GM12878 (cell line): ENCODE data around the gene PCBD2. TPM values are rescaled to one million over a fixed set of nuclear protein-coding genes. Genes with fewer than 3 reads are reported as not detected.

Experiments used
- ATAC-seq: fragments of 200-7000 bp; cut with Tn5 transposase; 3 replicates; pipeline ENCODE4 v1.9.1; 2020; ENCODE audit warnings: mild to moderate bottlenecking, moderate library complexity
- BruUV-seq: library from RNA; stranded (reverse); fragments of 400-500 nt; replicated peaks from 2 replicates; lab custom pipeline; 2021; lab: Mats Ljungman, UMichigan
- CTCF ChIA-PET: fragments of 300-600 bp; sonication (Branson Sonifier 250); formaldehyde crosslinking; extraction: SDS; loops from one replicate; lab custom pipeline; 2021; ENCODE audit warnings: inconsistent platforms; lab: Yijun Ruan, JAX
- POLR2A ChIA-PET: fragments of 350-600 bp; formaldehyde crosslinking; extraction: SDS; loops from one replicate; lab custom pipeline; 2021; ENCODE audit warnings: inconsistent platforms; lab: Charles Lee
- RAD21 ChIA-PET: fragments of 300-600 bp; sonication (Branson Sonifier 250); formaldehyde crosslinking; loops from one replicate; lab custom pipeline; 2023; ENCODE audit warnings: antibody characterized with exemption; ENCODE audit not compliant: unreplicated experiment; lab: Charles Lee
- SMC1A ChIA-PET: fragments of 300-600 bp; sonication (Branson Sonifier 250); formaldehyde crosslinking; loops from one replicate; lab custom pipeline; 2023; ENCODE audit not compliant: unreplicated experiment, uncharacterized antibody; lab: Charles Lee
- DNase-seq: peaks from one replicate; pipeline ENCODE4 v3.0.0-alpha.2; 2011; ENCODE audit warnings: low read depth, low spot score
- FAIRE-seq: peaks from 3 replicates; lab custom pipeline; 2011; peaks lifted over from hg19 to GRCh38; lab: Jason Lieb, UNC
- H2AFZ ChIP-seq: 2 replicates; pipeline ENCODE4 v1.6.0; 2011; ENCODE audit warnings: low read depth, low read length, control low read depth; ENCODE audit not compliant: control insufficient read depth
- H3K27ac ChIP-seq: 2 replicates; pipeline ENCODE4 v1.5.1; 2011; ENCODE audit warnings: control low read depth; ENCODE audit not compliant: control insufficient read depth, insufficient read depth
- H3K27me3 ChIP-seq, 2 experiments: replicated peaks in 1 of 2; 2 replicates each; pipeline versions ENCODE4 v1.6.0 to v1.6.1; 2011; ENCODE audit warnings: low read length in 1 of 2; ENCODE audit not compliant: control insufficient read depth in 2 of 2, insufficient read depth in 2 of 2
- H3K36me3 ChIP-seq, 2 experiments: 2 replicates each; pipeline ENCODE4 v1.5.1; 2011; ENCODE audit warnings: low read length in 1 of 2; ENCODE audit not compliant: control insufficient read depth in 2 of 2, insufficient read depth in 2 of 2
- H3K4me1 ChIP-seq: 2 replicates; pipeline ENCODE4 v1.6.1; 2011; ENCODE audit warnings: mild to moderate bottlenecking, low read length, moderate library complexity, mixed read lengths; ENCODE audit not compliant: control insufficient read depth, insufficient read depth
- H3K4me2 ChIP-seq: 2 replicates; pipeline ENCODE4 v1.6.0; 2011; ENCODE audit warnings: control low read depth; ENCODE audit not compliant: control insufficient read depth, insufficient read depth
- H3K4me3 ChIP-seq: fragments of 200-600 bp; sonication (generic); 2 replicates; pipeline ENCODE4 v1.5.1; 2016
- H3K79me2 ChIP-seq: 2 replicates; pipeline ENCODE4 v1.6.0; 2011; ENCODE audit warnings: low read length; ENCODE audit not compliant: control insufficient read depth, insufficient read depth
- H3K9ac ChIP-seq: 2 replicates; pipeline ENCODE4 v1.8.0; 2011; ENCODE audit warnings: low read length, control low read depth, mixed read lengths; ENCODE audit not compliant: control insufficient read depth, insufficient read depth
- H3K9me3 ChIP-seq: replicated peaks from 3 replicates; pipeline ENCODE4 v1.5.1; 2011; ENCODE audit warnings: mild to moderate bottlenecking, low read length; ENCODE audit not compliant: control insufficient read depth, insufficient read depth
- H4K20me1 ChIP-seq: 2 replicates; pipeline ENCODE4 v1.6.0; 2011; ENCODE audit not compliant: control insufficient read depth, insufficient read depth
- CHD4 ChIP-seq: fragments of 200-600 bp; sonication (generic); IDR thresholded peaks from 2 replicates; pipeline ENCODE4 v1.6.1; 2016; ENCODE audit warnings: mild to moderate bottlenecking
- ESRRA ChIP-seq: IDR thresholded peaks from 2 replicates; pipeline ENCODE4 v1.6.1; 2012; ENCODE audit warnings: mild to moderate bottlenecking, low read length, improper control_type of control experiment
- FOXM1 ChIP-seq: IDR thresholded peaks from 2 replicates; pipeline ENCODE4 v1.6.1; 2012; ENCODE audit warnings: low read depth, mild to moderate bottlenecking, inconsistent platforms, low read length, moderate library complexity
- KAT2A ChIP-seq: conservative IDR thresholded peaks from 2 replicates; pipeline ENCODE4 v1.6.1; 2011; ENCODE audit warnings: low read depth, low read length; ENCODE audit not compliant: control insufficient read depth
- MTA2 ChIP-seq: fragments of 450-650 bp; IDR thresholded peaks from 2 replicates; pipeline ENCODE4 v1.6.1; 2016; ENCODE audit warnings: low read depth, mild to moderate bottlenecking, moderate library complexity
- MTA3 ChIP-seq: IDR thresholded peaks from 2 replicates; pipeline ENCODE4 v1.6.1; 2012; ENCODE audit warnings: low read length, inconsistent platforms, borderline replicate concordance
- RUNX3 ChIP-seq: IDR thresholded peaks from 2 replicates; pipeline ENCODE4 v1.6.1; 2012; ENCODE audit warnings: low read length, inconsistent platforms
- SIX5 ChIP-seq: IDR thresholded peaks from 2 replicates; pipeline ENCODE4 v1.6.1; 2011; ENCODE audit warnings: mild to moderate bottlenecking, low read depth, low read length, moderate library complexity; ENCODE audit not compliant: severe bottlenecking
- SMARCA5 ChIP-seq: fragments of 450-650 bp; IDR thresholded peaks from 2 replicates; pipeline ENCODE4 v1.6.1; 2017; ENCODE audit warnings: mild to moderate bottlenecking
- SMC3 ChIP-seq: IDR thresholded peaks from 2 replicates; pipeline ENCODE4 v1.6.1; 2011; ENCODE audit warnings: low read length, improper control_type of control experiment, borderline replicate concordance
- SP1 ChIP-seq: IDR thresholded peaks from one replicate; pipeline ENCODE4 v1.6.1; 2011; ENCODE audit warnings: low read depth, low read length
- SUZ12 ChIP-seq: fragments of 200-600 bp; sonication (generic); IDR thresholded peaks from one replicate; pipeline ENCODE4 v1.6.1; 2018; ENCODE audit warnings: antibody characterized with exemption, mild to moderate bottlenecking; ENCODE audit not compliant: unreplicated experiment
- TCF3 ChIP-seq: IDR thresholded peaks from 2 replicates; pipeline ENCODE4 v1.6.1; 2012; ENCODE audit warnings: low read depth, mild to moderate bottlenecking, low read length, borderline replicate concordance; ENCODE audit not compliant: insufficient read depth
- ZNF274 ChIP-seq: IDR thresholded peaks from one replicate; pipeline ENCODE4 v1.8.0; 2011; ENCODE audit not compliant: insufficient read length, insufficient read depth
- ZZZ3 ChIP-seq: IDR thresholded peaks from 2 replicates; pipeline ENCODE4 v1.6.1; 2011; ENCODE audit warnings: low read depth; ENCODE audit not compliant: control insufficient read depth, insufficient read length
- WGBS: methylation state at CpG from one replicate; pipeline ENCODE4 v1.1.6; 2016; ENCODE audit warnings: low lambda C conversion rate; ENCODE audit not compliant: insufficient replicate concordance, insufficient coverage; ENCODE audit errors: missing lambda C conversion rate; 5-methylcytosine and 5-hydroxymethylcytosine counted together
- in situ Hi-C: fragments of 300-500 bp; cut with MboI; formaldehyde crosslinking; loops from 9 replicates; pipeline ENCODE4 v1.14.3; 2018; ENCODE audit warnings: mixed read lengths
- intact Hi-C: fragments of 100-400 bp; cut with micrococcal nuclease; formaldehyde crosslinking; loops from one replicate; pipeline ENCODE4 v1.14.2; 2022; ENCODE audit not compliant: unreplicated experiment
- polyA plus RNA-seq, 11 experiments: library from polyadenylated mRNA; depleted of rRNA in 4 of 11; unstranded in 6 of 11; stranded (reverse) in 5 of 11; fragments of >200 nt; fragmentation: Nextera tagmentation in 4 of 11; fragmentation: Illumina TruSeq in 1 of 11; extraction: Ambion mirVana in 4 of 11; extraction: Trizol in 1 of 11; gene quantifications; 1 replicate in 1 of 11; 2 replicates in 10 of 11; pipeline versions ENCODE4 v1.2.1 to v1.2.3, GENCODE V29; 2011 to 2016; ENCODE audit warnings: inconsistent platforms in 2 of 11, missing spikeins in 2 of 11, low read depth in 1 of 11
- total RNA-seq, 4 experiments: library from RNA; depleted of rRNA in 3 of 4; stranded (reverse); fragments of >200 nt in 3 of 4; fragmentation: Illumina TruSeq in 1 of 4; extraction: Trizol in 1 of 4; gene quantifications; 2 replicates each; pipeline versions ENCODE4 v1.2.1 to v1.2.3, GENCODE V29; 2013 to 2021
- TF ChIP-seq, protein P1 (sequence below): IDR thresholded peaks from 2 replicates; pipeline ENCODE4 v1.6.1; 2011; ENCODE audit warnings: low read depth, low read length, improper control_type of control experiment, borderline replicate concordance

The PCBD2 gene
- total and polyA plus RNA-seq, 10 of the 15 experiments (the other 5 are each of a cell fraction or from before 2014, with no cell fraction given) = 5.4 to 13.6 (median 6.7) TPM

DNA sequence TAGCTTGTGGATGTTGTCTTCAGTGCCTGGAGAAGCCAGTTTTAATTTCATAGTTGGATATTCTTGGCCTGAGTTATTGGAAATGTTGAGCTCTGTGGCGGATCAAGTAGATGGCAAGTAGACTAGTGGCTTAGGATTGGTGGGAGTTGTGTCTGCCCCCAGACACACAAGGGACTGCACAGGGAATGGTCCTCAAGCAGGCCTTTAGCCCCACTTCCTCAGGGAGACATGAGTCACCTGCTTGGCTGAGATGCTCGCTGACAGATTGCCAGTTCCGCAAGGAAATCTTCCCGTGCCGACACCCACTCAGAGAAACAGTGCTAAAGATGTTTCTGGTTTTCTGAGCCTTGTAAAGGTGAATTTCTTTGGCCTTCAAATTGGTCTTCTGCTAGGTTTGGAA lies 44.0 kb downstream of the PCBD2 start:
- H3K9ac ChIP-seq = no peak overlapping the region
- 94% methylated on average over 5 of the region's 5 CpGs for WGBS
- ATAC-seq = no peak
- no peaks in the 10 kb centered on the region for H3K79me2 ChIP-seq
- H2AFZ ChIP-seq = no peak overlapping the region
- no peak overlapping the region for H3K4me2 ChIP-seq
- no peaks in the 10 kb centered on the region for H3K4me1 ChIP-seq
- TF ChIP-seq KAT2A (no peak), CHD4 (no peak)
- no peaks in the 10 kb centered on the region for H4K20me1 ChIP-seq
- intact Hi-C loops = no loop called here
- in situ Hi-C loops = no loop called here
- RAD21 ChIA-PET = no interaction called here
- no peak overlapping the region for H3K27ac ChIP-seq
- H3K27me3 ChIP-seq = no peaks in the 10 kb centered on the region
- CTCF ChIA-PET = no interaction called here
- POLR2A ChIA-PET = interaction anchor here (0.6 kb wide), 1 partner anchor 20 kb away, joined by 5 read pairs; no protein-coding TSS in a partner anchor
- BruUV-seq = no TSS peak
- no peak overlapping the region for H3K4me3 ChIP-seq
- H3K36me3 ChIP-seq = no peaks in the 10 kb centered on the region
- SMC1A ChIA-PET = interaction anchor here (1.0 kb wide), 1 partner anchor 231 kb away, joined by 3 read pairs; no protein-coding TSS in a partner anchor
- no peak for DNase-seq
- H3K9me3 ChIP-seq = no peaks in the 10 kb centered on the region
- FAIRE-seq = no peak

DNA sequence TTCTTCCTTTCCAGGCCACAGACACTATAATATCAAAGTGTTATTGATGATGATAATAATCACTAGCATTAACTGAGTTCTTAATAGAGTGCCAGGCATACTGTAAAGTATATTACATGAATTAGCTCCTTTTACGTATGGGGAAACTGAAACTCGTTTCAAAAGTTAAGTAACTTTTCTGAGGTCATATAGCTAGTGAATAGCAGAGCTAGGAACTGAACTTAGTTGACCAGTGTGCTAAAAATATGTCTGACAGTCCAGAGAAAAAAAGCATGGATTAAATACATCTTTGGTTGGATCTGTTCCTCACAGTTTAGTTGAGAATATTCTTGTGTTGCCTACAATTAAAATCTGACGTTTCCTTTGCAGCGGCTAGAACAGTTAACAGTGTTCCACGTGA lies 44.4 kb downstream of the PCBD2 start:
- Histone ChIP-seq H3K36me3 (no peaks in the 10 kb centered on the region), H3K4me2 (no peak overlapping the region), H3K4me1 (no peaks in the 10 kb centered on the region), H3K9me3 (no peaks in the 10 kb centered on the region), H3K27me3 (no peaks in the 10 kb centered on the region), H3K79me2 (no peaks in the 10 kb centered on the region), H3K4me3 (no peak overlapping the region), H3K27ac (no peak overlapping the region), H4K20me1 (no peaks in the 10 kb centered on the region), H2AFZ (no peak overlapping the region), H3K9ac (no peak overlapping the region)
- TF ChIP-seq FOXM1 = no peak
- TF ChIP-seq MTA3 = no peak
- TF ChIP-seq SMARCA5 = no peak
- TF ChIP-seq TCF3 = no peak
- TF ChIP-seq ZNF274 = no peak
- no peak for TF ChIP-seq ZZZ3
- TF ChIP-seq MTA2 = no peak
- TF ChIP-seq SP1 = no peak
- no peak for TF ChIP-seq RUNX3
- TF ChIP-seq SMC3 = no peak
- TF ChIP-seq, protein P1, sequence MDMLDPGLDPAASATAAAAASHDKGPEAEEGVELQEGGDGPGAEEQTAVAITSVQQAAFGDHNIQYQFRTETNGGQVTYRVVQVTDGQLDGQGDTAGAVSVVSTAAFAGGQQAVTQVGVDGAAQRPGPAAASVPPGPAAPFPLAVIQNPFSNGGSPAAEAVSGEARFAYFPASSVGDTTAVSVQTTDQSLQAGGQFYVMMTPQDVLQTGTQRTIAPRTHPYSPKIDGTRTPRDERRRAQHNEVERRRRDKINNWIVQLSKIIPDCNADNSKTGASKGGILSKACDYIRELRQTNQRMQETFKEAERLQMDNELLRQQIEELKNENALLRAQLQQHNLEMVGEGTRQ = no peak
- no peak for TF ChIP-seq ESRRA
- no peak for TF ChIP-seq SIX5
- TF ChIP-seq SUZ12 = no peak
- ChIA-PET SMC1A (no interaction called here), POLR2A (interaction anchor here (0.6 kb wide), 1 partner anchor 20 kb away, joined by 5 read pairs; no protein-coding TSS in a partner anchor), RAD21 (no interaction called here), CTCF (no interaction called here)
- DNase-seq = no peak
- no TSS peak for BruUV-seq
- no peak for FAIRE-seq
- in situ Hi-C loops = no loop called here
- no peak for ATAC-seq
- intact Hi-C loops = no loop called here
- 83% methylated on average over 5 of the region's 5 CpGs for WGBS
